ENCODE data around the gene INPP5F. TPM values are rescaled to one million over a fixed set of nuclear protein-coding genes. Genes with fewer than 3 reads are reported as not detected.

The INPP5F gene
- polyA plus RNA-seq, 1 experiment, result 4.1 TPM

GRCh38 chr10:119734396-119735332 is 8.8 kb downstream of the INPP5F start:
- TF ChIP-seq CTCF (IDR thresholded peaks at IDR 0.05; ENCODE audit: insufficient read depth, low read depth, low read length), result no peak
- ChIA-PET POLR2A (no interaction called here), CTCF (interaction anchor here (0.8 to 5.3 kb wide), 2 partner anchors 16 to 85 kb away, joined by 3 to 24 read pairs; no protein-coding TSS in a partner anchor)
- H3K4me3 ChIP-seq (ENCODE audit: low read depth, low read length), result no peak overlapping the region
- no peak for DNase-seq (ENCODE audit: low read depth)
- H3K36me3 ChIP-seq (ENCODE audit: control insufficient read depth, insufficient read depth, low read length), result no peaks in the 10 kb centered on the region
- H3K27me3 ChIP-seq (ENCODE audit: control insufficient read depth, insufficient read depth, low read length), result no peaks in the 10 kb centered on the region

DNA sequence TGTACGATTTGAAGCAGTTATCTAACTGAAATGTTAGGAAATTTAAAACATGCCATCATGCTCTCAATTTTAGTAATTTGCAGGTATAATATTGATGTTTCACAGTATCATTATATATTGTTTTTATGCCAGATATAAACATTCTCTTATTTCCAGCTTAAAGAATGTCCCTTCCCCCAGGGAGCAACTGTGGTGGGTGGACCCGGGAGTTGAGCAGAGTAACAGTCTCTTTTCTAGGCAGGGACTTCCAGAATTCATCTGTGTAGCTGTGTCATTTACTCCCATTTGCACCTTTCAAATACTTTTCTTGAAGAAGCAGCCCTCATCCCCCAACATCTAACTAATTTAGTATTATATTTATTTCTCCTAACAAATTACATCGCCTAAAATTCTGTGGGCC is 9.6 kb downstream of the INPP5F start:
- DNase-seq (ENCODE audit: low read depth), result no peak
- ChIA-PET CTCF (interaction anchor here (0.8 to 5.3 kb wide), 3 partner anchors 16 to 127 kb away, joined by 3 to 24 read pairs (median 4); no protein-coding TSS in a partner anchor), POLR2A (no interaction called here)
- no peak for TF ChIP-seq CTCF (IDR thresholded peaks at IDR 0.05; ENCODE audit: insufficient read depth, low read depth, low read length)
- Histone ChIP-seq H3K27me3 (ENCODE audit: control insufficient read depth, insufficient read depth, low read length) (no peaks in the 10 kb centered on the region), H3K36me3 (ENCODE audit: control insufficient read depth, insufficient read depth, low read length) (no peaks in the 10 kb centered on the region), H3K4me3 (ENCODE audit: low read depth, low read length) (no peak overlapping the region)

GRCh38 chr10:119736220-119736619 is 10.4 kb downstream of the INPP5F start:
- POLR2A ChIA-PET, result no interaction called here
- CTCF ChIA-PET, result interaction anchor here (1.0 to 5.3 kb wide), 2 partner anchors 15 to 128 kb away, joined by 4 to 24 read pairs; no protein-coding TSS in a partner anchor

DNA sequence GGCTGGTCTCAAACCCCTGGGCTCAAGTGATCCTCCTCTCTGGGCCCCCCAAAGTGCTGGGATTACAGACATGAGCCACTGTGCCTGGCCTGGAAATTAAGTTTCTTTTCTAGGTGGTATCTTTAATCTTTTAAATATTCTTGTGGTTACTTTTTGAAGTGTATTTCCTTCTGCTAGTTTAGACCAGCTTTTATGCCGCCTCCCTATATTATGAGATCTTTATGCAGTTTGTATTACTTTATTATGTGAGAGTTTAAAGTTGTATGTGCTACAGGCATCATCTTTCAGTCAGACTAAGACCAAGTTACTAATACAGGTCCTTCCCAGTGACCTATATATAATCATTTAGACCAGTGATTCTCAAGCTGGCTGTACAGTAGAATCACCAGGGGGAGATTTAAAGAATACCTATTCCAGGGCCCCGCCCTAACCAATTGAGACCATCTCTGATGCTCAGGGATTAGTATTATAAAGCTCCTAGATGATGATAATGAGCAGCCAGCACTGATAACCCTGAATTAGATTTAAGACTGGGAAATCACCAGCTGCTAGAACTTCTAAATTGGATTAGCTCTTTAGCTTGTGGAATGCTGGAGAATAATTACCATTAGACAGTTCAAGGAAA is 11.3 kb downstream of the INPP5F start:
- Histone ChIP-seq H3K27me3 (ENCODE audit: control insufficient read depth, insufficient read depth, low read length) (no peaks in the 10 kb centered on the region), H3K4me3 (ENCODE audit: low read depth, low read length) (no peak overlapping the region), H3K36me3 (ENCODE audit: control insufficient read depth, insufficient read depth, low read length) (no peaks in the 10 kb centered on the region)
- no peak for DNase-seq (ENCODE audit: low read depth)
- ChIA-PET POLR2A (no interaction called here), CTCF (interaction anchor here (0.7 to 5.3 kb wide), 5 partner anchors 9 to 51 kb away, joined by 3 to 24 read pairs (median 5); no protein-coding TSS in a partner anchor)
- no peak for TF ChIP-seq CTCF (IDR thresholded peaks at IDR 0.05; ENCODE audit: insufficient read depth, low read depth, low read length)

More at GRCh38 chr10:119736220-119736619, 10.4 kb downstream of the INPP5F start:
- H3K27me3 ChIP-seq (ENCODE audit: control insufficient read depth, insufficient read depth, low read length), result no peaks in the 10 kb centered on the region
- H3K4me3 ChIP-seq (ENCODE audit: low read depth, low read length), result no peak overlapping the region
- H3K36me3 ChIP-seq (ENCODE audit: control insufficient read depth, insufficient read depth, low read length), result no peaks in the 10 kb centered on the region
- TF ChIP-seq CTCF (IDR thresholded peaks at IDR 0.05; ENCODE audit: insufficient read depth, low read depth, low read length), result no peak
- DNase-seq (ENCODE audit: low read depth), result no peak

DNA sequence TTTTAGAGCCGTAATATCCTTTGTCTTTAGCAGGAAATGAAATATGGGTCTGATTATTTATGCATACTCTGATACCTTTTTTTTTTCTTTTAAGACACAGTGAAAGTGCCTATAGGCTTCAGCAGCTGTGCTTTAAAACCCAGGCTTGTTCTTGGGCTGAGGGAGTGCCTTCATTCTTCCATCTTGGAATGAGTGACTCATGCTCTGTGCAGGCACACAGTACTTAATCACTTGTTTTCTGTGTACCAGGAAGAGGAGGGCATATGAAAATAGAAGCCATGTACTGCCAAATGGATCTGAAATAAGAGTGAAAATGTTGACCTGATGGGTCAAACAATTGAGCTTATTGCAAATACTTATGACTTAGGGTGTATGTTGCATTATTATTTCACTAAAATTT is 12.0 kb downstream of the INPP5F start:
- no peak for DNase-seq (ENCODE audit: low read depth)
- ChIA-PET POLR2A (no interaction called here), CTCF (interaction anchor here (0.7 to 5.3 kb wide), 5 partner anchors 10 to 52 kb away, joined by 3 to 24 read pairs (median 5); no protein-coding TSS in a partner anchor)
- TF ChIP-seq CTCF (IDR thresholded peaks at IDR 0.05; ENCODE audit: insufficient read depth, low read depth, low read length), result no peak
- H3K36me3 ChIP-seq (ENCODE audit: control insufficient read depth, insufficient read depth, low read length), result no peaks in the 10 kb centered on the region
- no peak overlapping the region for H3K4me3 ChIP-seq (ENCODE audit: low read depth, low read length)
- H3K27me3 ChIP-seq (ENCODE audit: control insufficient read depth, insufficient read depth, low read length), result no peaks in the 10 kb centered on the region
